Measurements from ENCODE around the gene TOP2A.

- no peak for TF ChIP-seq CTCF (IDR thresholded peaks at IDR 0.05)
- no peak for TF ChIP-seq POLR2A (IDR thresholded peaks at IDR 0.05)
These were observed 34.6 kb upstream of the TOP2A start for GRCh38 chr17:40452216-40452787.
